ENCODE data around the gene SOCS7. TPM values are rescaled to one million over a fixed set of nuclear protein-coding genes. Genes with fewer than 3 reads are reported as not detected.

Gene SOCS7
- polyA plus RNA-seq, 1 donor (not counting 4 experiments of a cell fraction or from before 2014, with no cell fraction given) = 7.5 TPM

GRCh38 chr17:38404174-38404943, 52.7 kb downstream of the SOCS7 start:
- Histone ChIP-seq H3K9ac (ENCODE audit: control insufficient read depth, extremely low read depth, insufficient read depth, low read length) (no peak overlapping the region), H3K27ac (ENCODE audit: control insufficient read depth, insufficient read depth, low read length) (no peak overlapping the region), H2AFZ (ENCODE audit: control insufficient read depth, low read length) (no peak overlapping the region), H3K4me2 (ENCODE audit: control insufficient read depth, extremely low read depth, insufficient read depth, low read depth, low read length) (no peak overlapping the region), H3K9me3 (ENCODE audit: control insufficient read depth, low read depth, low read length) (no peaks in the 10 kb centered on the region), H3K9me1 (ENCODE audit: control insufficient read depth, extremely low read depth, insufficient read depth, low read length) (no peaks in the 10 kb centered on the region), H3K27me3 (ENCODE audit: control insufficient read depth, extremely low read depth, insufficient read depth, low read length) (no peaks in the 10 kb centered on the region), H3K4me1 (ENCODE audit: control insufficient read depth, extremely low read depth, insufficient read depth, low read length) (no peaks in the 10 kb centered on the region), H3K79me2 (ENCODE audit: control insufficient read depth, insufficient read depth, low read length) (no peaks in the 10 kb centered on the region), H3K36me3 (ENCODE audit: control insufficient read depth in 2 of 2, extremely low read depth in 1 of 2, insufficient read depth in 2 of 2, low read length in 2 of 2) (peaks cover 3 to 9% of the 10 kb centered on the region in 2 experiments), H3K4me3 (ENCODE audit: control insufficient read depth in 2 of 3, extremely low read depth in 1 of 3, insufficient read depth in 2 of 3, low read depth in 1 of 3, low read length in 3 of 3) (no peak overlapping the region), H4K20me1 (ENCODE audit: control insufficient read depth, extremely low read depth, insufficient read depth, low read length) (no peaks in the 10 kb centered on the region)
- TF ChIP-seq EZH2 (IDR thresholded peaks at IDR 0.05; ENCODE audit: low read length) = no peak
- dilution Hi-C loops (cut with MboI; ENCODE audit: extremely low pct_ligation_motif_present, low sequenced_read_pairs) = no loop called here
- FAIRE-seq (no peak), DNase-seq (ENCODE audit: low read depth, low spot score) (no peak)

GRCh38 chr17:38405654-38406053, 54.0 kb downstream of the SOCS7 start:
- DNase-seq (ENCODE audit: low read depth, low spot score) (no peak), FAIRE-seq (no peak)
- Histone ChIP-seq H3K9me1 (ENCODE audit: control insufficient read depth, extremely low read depth, insufficient read depth, low read length) (no peaks in the 10 kb centered on the region), H2AFZ (ENCODE audit: control insufficient read depth, low read length) (no peak overlapping the region), H3K27me3 (ENCODE audit: control insufficient read depth, extremely low read depth, insufficient read depth, low read length) (no peaks in the 10 kb centered on the region), H3K79me2 (ENCODE audit: control insufficient read depth, insufficient read depth, low read length) (no peaks in the 10 kb centered on the region), H3K9me3 (ENCODE audit: control insufficient read depth, low read depth, low read length) (no peaks in the 10 kb centered on the region), H3K27ac (ENCODE audit: control insufficient read depth, insufficient read depth, low read length) (no peak overlapping the region), H3K9ac (ENCODE audit: control insufficient read depth, extremely low read depth, insufficient read depth, low read length) (no peak overlapping the region), H3K4me2 (ENCODE audit: control insufficient read depth, extremely low read depth, insufficient read depth, low read depth, low read length) (no peak overlapping the region), H3K4me1 (ENCODE audit: control insufficient read depth, extremely low read depth, insufficient read depth, low read length) (no peaks in the 10 kb centered on the region), H3K36me3 (ENCODE audit: control insufficient read depth in 2 of 2, extremely low read depth in 1 of 2, insufficient read depth in 2 of 2, low read length in 2 of 2) (peaks cover 0 to 5% of the 10 kb centered on the region in 2 experiments), H4K20me1 (ENCODE audit: control insufficient read depth, extremely low read depth, insufficient read depth, low read length) (no peaks in the 10 kb centered on the region), H3K4me3 (ENCODE audit: control insufficient read depth in 2 of 3, extremely low read depth in 1 of 3, insufficient read depth in 2 of 3, low read depth in 1 of 3, low read length in 3 of 3) (no peak overlapping the region)
- dilution Hi-C loops (cut with MboI; ENCODE audit: extremely low pct_ligation_motif_present, low sequenced_read_pairs) = no loop called here
- TF ChIP-seq CTCF (optimal IDR thresholded peaks at IDR 0.05 in 1 of 3, IDR thresholded peaks at IDR 0.05 in 1 of 3, conservative IDR thresholded peaks at IDR 0.05 in 1 of 3; ENCODE audit: extremely low read depth in 1 of 3, insufficient read depth in 2 of 3, low read length in 3 of 3) (no peak), EZH2 (IDR thresholded peaks at IDR 0.05; ENCODE audit: low read length) (no peak)

Measured in keratinocyte (primary cell).